Right lobe of liver (tissue), 6 donors: ENCODE measurements around the gene FDCSP. TPM values are rescaled to one million over a fixed set of nuclear protein-coding genes. Genes with fewer than 3 reads are reported as not detected.
"Not testable (repeated sequence)": the region's sequence is repeated elsewhere in the genome, so short reads cannot be mapped to it uniquely, and the experiment has no call there.

ENCODE experiments used
- ATAC-seq, 4 donors: fragments of 200-7000 bp; cut with Tn5 transposase; one replicate each; pipeline ENCODE4 v1.9.1; 2020; ENCODE audit warnings: mild to moderate bottlenecking in 4 of 4, moderate library complexity in 4 of 4
- DNase-seq, 3 donors: peaks; one replicate each; pipeline ENCODE4 v3.0.0-alpha.2; 2020
- H3K27ac ChIP-seq, 3 donors: fragments of 200-600 bp; one replicate each; pipeline ENCODE4 v1.8.0; 2022
- H3K27me3 ChIP-seq, 2 donors: fragments of 200-600 bp; one replicate each; pipeline ENCODE4 v1.8.0; 2022
- H3K36me3 ChIP-seq, 4 donors: fragments of 200-600 bp; sonication (generic) in 1 of 4; one replicate each; pipeline versions ENCODE4 v1.5.1 to v1.8.0; 2017 to 2022; ENCODE audit warnings: control low read depth in 1 of 4
- H3K4me1 ChIP-seq, 4 donors: fragments of 200-600 bp; sonication (generic) in 1 of 4; one replicate each; pipeline versions ENCODE4 v1.5.1 to v1.8.0; 2017 to 2022; ENCODE audit warnings: control low read depth in 1 of 4
- H3K4me3 ChIP-seq, 3 donors: fragments of 200-600 bp; one replicate each; pipeline ENCODE4 v1.8.0; 2022
- H3K9me3 ChIP-seq, 4 donors: fragments of 200-600 bp; sonication (generic) in 1 of 4; one replicate each; pipeline versions ENCODE4 v1.5.1 to v1.8.0; 2017 to 2022; ENCODE audit warnings: control low read depth in 1 of 4
- POLR2A ChIP-seq: fragments of 450-650 bp; IDR thresholded peaks from one replicate; pipeline ENCODE4 v1.6.1; 2017; ENCODE audit warnings: antibody characterized with exemption, mild to moderate bottlenecking
- WGBS: methylation state at CpG from one replicate; pipeline ENCODE4 v1.1.6; 2018; ENCODE audit warnings: low coverage, low lambda C conversion rate; ENCODE audit not compliant: insufficient coverage; ENCODE audit errors: missing lambda C conversion rate; 5-methylcytosine and 5-hydroxymethylcytosine counted together
- intact Hi-C, 2 donors: fragments of 100-400 bp; cut with DNase I; formaldehyde crosslinking; loops; one replicate each; pipeline versions ENCODE4 v1.11.2 to v1.14.1; 2022
- total RNA-seq, 6 experiments: library from RNA; depleted of rRNA in 2 of 6; stranded (reverse); fragments of >200 nt in 2 of 6; fragmentation: NEBNext Ultra II Directional in 3 of 6; extraction: Animal tissue kit (Norgen Biotek cat#: 25700) in 3 of 6; gene quantifications; one replicate each; pipeline versions ENCODE4 v1.1.0 to v1.2.4, GENCODE V29; 2016 to 2023
- TF ChIP-seq, protein P1 (sequence below), 4 donors: fragments of 200-600 bp in 3 of 4; fragments of 450-650 bp in 1 of 4; IDR thresholded peaks; one replicate each; pipeline versions ENCODE4 v1.5.1 to v1.8.0; 2016 to 2022; ENCODE audit warnings: antibody characterized with exemption in 4 of 4, mild to moderate bottlenecking in 2 of 4
- donor health status: DM: no; HTN: yes; CAD: no.
- donor health status: DM: no; HTN: no; CAD: no.
- donor health status: DM: no; HTN: no; CAD: no.
- donor health status: DM: no; HTN: yes; CAD: no.
- donor health status: DM: no; HTN: yes; CAD: no.

Gene FDCSP
- total RNA-seq, 6 experiments from 2014 or later: not detected

GRCh38 chr4:70236125-70236524 lies 10.2 kb downstream of the FDCSP start:
- peaks cover 0 to 3% (median 0%) of the 10 kb centered on the region in 4 donors for H3K4me1 ChIP-seq
- intact Hi-C loops: no loop called here
- H3K27me3 ChIP-seq: no peaks in the 10 kb centered on the region
- no peaks in the 10 kb centered on the region for H3K36me3 ChIP-seq
- no peaks in the 10 kb centered on the region for H3K9me3 ChIP-seq
- 32% methylated on average over 1 of the region's 1 CpG for WGBS
- DNase-seq: no peak
- no peak for TF ChIP-seq POLR2A
- TF ChIP-seq, protein P1, sequence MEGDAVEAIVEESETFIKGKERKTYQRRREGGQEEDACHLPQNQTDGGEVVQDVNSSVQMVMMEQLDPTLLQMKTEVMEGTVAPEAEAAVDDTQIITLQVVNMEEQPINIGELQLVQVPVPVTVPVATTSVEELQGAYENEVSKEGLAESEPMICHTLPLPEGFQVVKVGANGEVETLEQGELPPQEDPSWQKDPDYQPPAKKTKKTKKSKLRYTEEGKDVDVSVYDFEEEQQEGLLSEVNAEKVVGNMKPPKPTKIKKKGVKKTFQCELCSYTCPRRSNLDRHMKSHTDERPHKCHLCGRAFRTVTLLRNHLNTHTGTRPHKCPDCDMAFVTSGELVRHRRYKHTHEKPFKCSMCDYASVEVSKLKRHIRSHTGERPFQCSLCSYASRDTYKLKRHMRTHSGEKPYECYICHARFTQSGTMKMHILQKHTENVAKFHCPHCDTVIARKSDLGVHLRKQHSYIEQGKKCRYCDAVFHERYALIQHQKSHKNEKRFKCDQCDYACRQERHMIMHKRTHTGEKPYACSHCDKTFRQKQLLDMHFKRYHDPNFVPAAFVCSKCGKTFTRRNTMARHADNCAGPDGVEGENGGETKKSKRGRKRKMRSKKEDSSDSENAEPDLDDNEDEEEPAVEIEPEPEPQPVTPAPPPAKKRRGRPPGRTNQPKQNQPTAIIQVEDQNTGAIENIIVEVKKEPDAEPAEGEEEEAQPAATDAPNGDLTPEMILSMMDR (IDR thresholded peaks at IDR 0.05): no peak
- ATAC-seq: no peak
- no peak overlapping the region for H3K27ac ChIP-seq
- H3K4me3 ChIP-seq: no peak overlapping the region

DNA sequence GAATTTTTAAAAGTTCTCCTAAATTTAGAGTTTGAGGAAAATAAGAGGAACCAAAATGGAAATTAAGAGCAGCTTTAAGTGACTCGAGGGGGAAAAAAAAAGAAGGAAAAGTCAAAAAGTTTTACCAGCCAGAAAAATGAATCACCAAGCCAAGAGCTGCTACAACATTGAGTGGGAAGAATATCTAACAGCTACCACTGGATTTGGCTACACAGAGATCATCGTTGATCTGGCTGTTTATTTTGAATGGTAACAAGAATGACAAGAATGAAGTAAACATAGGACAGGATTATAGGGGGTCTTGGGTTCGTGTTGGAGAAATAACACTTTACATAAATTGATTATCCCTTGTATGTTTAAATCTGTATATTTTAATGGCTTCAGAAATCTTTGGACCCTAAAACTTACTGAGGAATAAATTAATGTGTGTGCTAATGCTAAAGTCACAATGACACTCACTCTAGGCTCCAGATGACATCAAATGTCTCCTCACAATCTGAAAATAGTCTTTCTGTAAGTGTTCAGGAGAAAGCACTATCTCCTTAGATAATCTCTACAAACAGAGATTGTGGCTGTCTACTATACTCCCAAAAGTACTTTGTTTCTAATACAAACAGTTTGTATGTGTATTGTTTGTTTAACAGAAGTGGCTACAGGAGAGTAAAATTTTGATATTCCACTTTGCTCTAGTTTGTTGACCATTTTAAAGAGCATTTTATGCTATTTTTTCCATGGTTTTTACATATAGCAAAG lies 13.4 kb downstream of the FDCSP start:
- TF ChIP-seq, protein P1 (IDR thresholded peaks at IDR 0.05): no peak
- no peak for TF ChIP-seq POLR2A
- intact Hi-C loops: no loop called here
- no peak for DNase-seq
- Histone ChIP-seq H3K9me3 (no peaks in the 10 kb centered on the region), H3K4me3 (no peak overlapping the region), H3K27me3 (no peaks in the 10 kb centered on the region), H3K36me3 (no peaks in the 10 kb centered on the region), H3K27ac (no peak overlapping the region), H3K4me1 (peaks cover 0 to 3% (median 0%) of the 10 kb centered on the region in 4 donors)
- 12% methylated on average over 3 of the region's 3 CpGs for WGBS
- no peak for ATAC-seq

DNA sequence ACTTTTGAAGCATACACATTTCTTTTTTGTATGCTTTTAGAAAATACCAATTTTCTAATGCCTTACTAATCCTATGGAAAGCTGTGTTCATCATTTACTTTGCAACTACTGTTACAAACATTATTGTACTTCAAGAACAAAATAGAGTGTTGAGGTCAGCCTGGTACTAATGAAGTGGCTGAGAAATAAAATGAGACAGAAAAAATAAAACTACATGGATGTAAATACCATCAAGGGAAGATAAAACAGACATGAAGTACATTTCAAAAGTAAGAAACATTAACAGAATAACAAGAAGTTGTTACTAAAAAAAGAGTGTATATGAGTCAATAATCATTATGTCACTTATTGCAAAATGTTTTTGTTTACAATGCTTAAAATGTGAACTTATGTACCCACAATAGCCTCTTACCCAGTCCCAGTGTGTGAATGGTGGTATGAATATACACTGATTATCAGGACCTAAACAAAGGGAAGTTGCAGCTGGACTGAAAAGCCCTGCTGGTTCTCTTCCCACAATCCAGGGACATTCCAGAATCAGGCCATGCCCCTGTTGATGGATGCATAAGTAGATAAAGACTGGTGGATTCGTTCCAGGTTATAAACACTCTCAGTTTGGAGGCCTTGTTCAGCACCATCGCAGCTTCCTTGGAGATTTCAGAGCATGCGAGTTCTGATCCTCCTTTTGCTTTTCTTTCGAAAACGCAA lies 14.1 kb downstream of the FDCSP start:
- Histone ChIP-seq H3K27ac (no peak overlapping the region), H3K36me3 (no peaks in the 10 kb centered on the region), H3K27me3 (no peaks in the 10 kb centered on the region), H3K4me1 (peaks cover 0 to 3% (median 0%) of the 10 kb centered on the region in 4 donors), H3K4me3 (no peak overlapping the region), H3K9me3 (no peaks in the 10 kb centered on the region)
- intact Hi-C loops: no loop called here
- peak in 2 of 4 donors; percentile 28 to 39 for ATAC-seq
- no peak for TF ChIP-seq POLR2A
- TF ChIP-seq, protein P1 (IDR thresholded peaks at IDR 0.05): no peak
- 45% methylated on average over 5 of the region's 5 CpGs for WGBS
- DNase-seq: no peak

- WGBS: 85% methylated on average over 2 of the region's 3 CpGs
- H3K4me3 ChIP-seq, ATAC-seq, H3K36me3 ChIP-seq, H3K9me3 ChIP-seq, DNase-seq, H3K4me1 ChIP-seq, H3K27me3 ChIP-seq, intact Hi-C loops, H3K27ac ChIP-seq: not testable (repeated sequence)
These were observed 16.4 kb downstream of the FDCSP start, which contains the start of gene CSN3 for GRCh38 chr4:70242297-70242696. TSS of gene CSN3 (plus strand) at chr4:70242597. CDS start at chr4:70244820, 2,223 bp downstream.

- TF ChIP-seq POLR2A: no peak
- TF ChIP-seq, protein P1 (IDR thresholded peaks at IDR 0.05): no peak
- WGBS: 62% methylated on average over 4 of the region's 4 CpGs
- Histone ChIP-seq H3K36me3 (no peaks in the 10 kb centered on the region), H3K4me1 (peaks cover 0 to 3% (median 0%) of the 10 kb centered on the region in 4 donors), H3K27ac (no peak overlapping the region), H3K27me3 (no peaks in the 10 kb centered on the region), H3K9me3 (no peaks in the 10 kb centered on the region), H3K4me3 (no peak overlapping the region)
- no peak for DNase-seq
- intact Hi-C loops: no loop called here
- ATAC-seq: no peak
These were observed 17.2 kb downstream of the FDCSP start for GRCh38 chr4:70243091-70243490.
